Breast epithelium (tissue), 4 donors: ENCODE measurements around the gene CD72. TPM values are rescaled to one million over a fixed set of nuclear protein-coding genes. Genes with fewer than 3 reads are reported as not detected.
"Not testable (repeated sequence)": the region's sequence is repeated elsewhere in the genome, so short reads cannot be mapped to it uniquely, and the experiment has no call there.

Experiments used
- DNase-seq, 2 donors: peaks; one replicate each; pipeline ENCODE4 v3.0.0-alpha.2; 2019; ENCODE audit warnings: low spot score in 2 of 2
- H3K27ac ChIP-seq, 2 donors: fragments of 200-600 bp; sonication (generic) in 1 of 2; one replicate each; pipeline ENCODE4 v1.5.1; 2016 to 2019; ENCODE audit warnings: mild to moderate bottlenecking in 1 of 2
- H3K27me3 ChIP-seq, 2 donors: fragments of 200-600 bp; sonication (generic) in 1 of 2; one replicate each; pipeline versions ENCODE4 v1.5.1 to v1.6.0; 2017 to 2019; ENCODE audit warnings: control low read depth in 1 of 2, mild to moderate bottlenecking in 1 of 2
- H3K36me3 ChIP-seq: fragments of 200-600 bp; one replicate; pipeline ENCODE4 v1.5.1; 2019
- H3K4me1 ChIP-seq, 2 donors: fragments of 200-600 bp; sonication (generic); one replicate each; pipeline ENCODE4 v1.5.1; 2016 to 2019; ENCODE audit warnings: control low read depth in 1 of 2
- H3K4me3 ChIP-seq, 3 donors: fragments of 200-600 bp; sonication (generic); 1 replicate in 2 of 3; 2 replicates in 1 of 3; pipeline ENCODE4 v1.5.1; 2016 to 2019; ENCODE audit warnings: mild to moderate bottlenecking in 3 of 3, moderate library complexity in 2 of 3
- H3K9me3 ChIP-seq, 2 donors: fragments of 200-600 bp; sonication (generic) in 1 of 2; one replicate each; pipeline ENCODE4 v1.5.1; 2016 to 2019; ENCODE audit warnings: control low read depth in 1 of 2
- POLR2A ChIP-seq: fragments of 450-650 bp; IDR thresholded peaks from one replicate; pipeline ENCODE4 v1.6.1; 2016; ENCODE audit warnings: antibody characterized with exemption, mild to moderate bottlenecking, moderate library complexity
- POLR2AphosphoS5 ChIP-seq, 3 donors: sonication (generic); formaldehyde crosslinking; IDR thresholded peaks; one replicate each; pipeline ENCODE4 v1.6.1; 2017; ENCODE audit warnings: antibody characterized with exemption in 3 of 3
- intact Hi-C: fragments of 100-400 bp; cut with DNase I; formaldehyde crosslinking; loops from one replicate; pipeline ENCODE4 v1.15.1; 2023; ENCODE audit warnings: low total_unique reads
- total RNA-seq, 3 donors: library from RNA; depleted of rRNA; stranded (reverse); fragments of >200 nt; gene quantifications; one replicate each; pipeline ENCODE4 v1.1.0, GENCODE V29; 2016
- TF ChIP-seq, protein P1 (sequence below), 3 donors: fragments of 450-650 bp; IDR thresholded peaks; one replicate each; pipeline ENCODE4 v1.5.1; 2016 to 2017; ENCODE audit warnings: antibody characterized with exemption in 3 of 3, mild to moderate bottlenecking in 3 of 3, moderate library complexity in 3 of 3

The CD72 gene
- total RNA-seq, 3 donors from 2014 or later = 3.6 to 6.4 (median 5.1) TPM

DNA sequence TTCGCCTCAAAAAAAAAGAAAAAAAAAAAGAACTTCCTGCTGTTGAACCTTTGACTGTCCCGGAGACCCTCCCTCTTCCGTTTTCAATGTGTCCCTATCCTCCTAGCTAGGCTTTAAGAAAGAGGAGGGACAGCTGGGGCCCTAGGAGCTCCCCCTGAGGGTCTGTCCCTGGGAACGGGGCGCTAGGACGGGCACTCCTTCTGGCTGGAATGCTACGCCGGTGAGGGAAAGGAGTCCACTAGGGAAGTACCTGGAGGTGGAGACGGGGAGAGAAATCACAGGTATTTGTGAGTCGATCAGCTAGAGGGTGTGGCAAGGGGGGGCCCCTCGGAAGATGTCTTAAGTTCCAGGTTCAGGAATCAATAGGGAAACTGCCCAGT is 27.9 kb upstream of the CD72 start:
- Histone ChIP-seq H3K4me3 (peak overlapping the region; percentile 52 to 79 (median 63)), H3K4me1 (no peaks in the 10 kb centered on the region), H3K27me3 (no peaks in the 10 kb centered on the region), H3K36me3 (no peaks in the 10 kb centered on the region), H3K9me3 (no peaks in the 10 kb centered on the region), H3K27ac (peak overlapping the region; percentile 94 to 95)
- intact Hi-C loops = no loop called here
- TF ChIP-seq POLR2AphosphoS5 (IDR thresholded peaks at IDR 0.05) = no peak
- TF ChIP-seq, protein P1, sequence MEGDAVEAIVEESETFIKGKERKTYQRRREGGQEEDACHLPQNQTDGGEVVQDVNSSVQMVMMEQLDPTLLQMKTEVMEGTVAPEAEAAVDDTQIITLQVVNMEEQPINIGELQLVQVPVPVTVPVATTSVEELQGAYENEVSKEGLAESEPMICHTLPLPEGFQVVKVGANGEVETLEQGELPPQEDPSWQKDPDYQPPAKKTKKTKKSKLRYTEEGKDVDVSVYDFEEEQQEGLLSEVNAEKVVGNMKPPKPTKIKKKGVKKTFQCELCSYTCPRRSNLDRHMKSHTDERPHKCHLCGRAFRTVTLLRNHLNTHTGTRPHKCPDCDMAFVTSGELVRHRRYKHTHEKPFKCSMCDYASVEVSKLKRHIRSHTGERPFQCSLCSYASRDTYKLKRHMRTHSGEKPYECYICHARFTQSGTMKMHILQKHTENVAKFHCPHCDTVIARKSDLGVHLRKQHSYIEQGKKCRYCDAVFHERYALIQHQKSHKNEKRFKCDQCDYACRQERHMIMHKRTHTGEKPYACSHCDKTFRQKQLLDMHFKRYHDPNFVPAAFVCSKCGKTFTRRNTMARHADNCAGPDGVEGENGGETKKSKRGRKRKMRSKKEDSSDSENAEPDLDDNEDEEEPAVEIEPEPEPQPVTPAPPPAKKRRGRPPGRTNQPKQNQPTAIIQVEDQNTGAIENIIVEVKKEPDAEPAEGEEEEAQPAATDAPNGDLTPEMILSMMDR (IDR thresholded peaks at IDR 0.05) = no peak
- TF ChIP-seq POLR2A = no peak
- DNase-seq = peak; percentile 63 to 72

DNA sequence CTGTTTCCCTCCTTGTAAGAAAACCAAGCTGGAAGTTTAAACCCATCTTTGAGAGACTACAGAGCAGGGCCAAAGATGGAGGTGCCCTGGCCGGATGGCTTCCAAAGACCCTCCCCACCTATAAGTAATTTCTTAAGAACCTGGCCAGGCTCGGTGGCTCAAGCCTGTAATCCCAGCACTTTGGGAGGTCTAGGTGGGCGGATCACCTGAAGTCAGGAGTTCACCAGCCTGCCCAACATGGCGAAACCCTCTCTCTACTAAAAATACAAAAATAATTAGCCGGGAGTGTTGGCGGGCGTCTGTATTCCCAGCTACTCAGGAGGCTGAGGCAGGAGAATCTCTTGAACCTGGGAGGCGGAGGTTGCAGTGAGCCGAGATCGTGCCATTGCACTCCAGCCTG is 27.5 kb upstream of the CD72 start:
- H3K4me1 ChIP-seq, intact Hi-C loops, H3K9me3 ChIP-seq, H3K27me3 ChIP-seq, H3K36me3 ChIP-seq, DNase-seq: not testable (repeated sequence)
- Histone ChIP-seq H3K27ac (peak overlapping the region; percentile 94 to 95), H3K4me3 (peak overlapping the region; percentile 52 to 79 (median 63))

GRCh38 chr9:35643046-35643445 is 24.8 kb upstream of the CD72 start:
- no peak overlapping the region for H3K27ac ChIP-seq
- intact Hi-C loops = no loop called here
- H3K4me1 ChIP-seq = no peaks in the 10 kb centered on the region
- H3K27me3 ChIP-seq = no peaks in the 10 kb centered on the region
- no peak for DNase-seq
- no peaks in the 10 kb centered on the region for H3K9me3 ChIP-seq
- no peak overlapping the region for H3K4me3 ChIP-seq
- H3K36me3 ChIP-seq = no peaks in the 10 kb centered on the region
- TF ChIP-seq, protein P1 (IDR thresholded peaks at IDR 0.05) = no peak
- TF ChIP-seq POLR2AphosphoS5 (IDR thresholded peaks at IDR 0.05) = no peak
- no peak for TF ChIP-seq POLR2A

DNA sequence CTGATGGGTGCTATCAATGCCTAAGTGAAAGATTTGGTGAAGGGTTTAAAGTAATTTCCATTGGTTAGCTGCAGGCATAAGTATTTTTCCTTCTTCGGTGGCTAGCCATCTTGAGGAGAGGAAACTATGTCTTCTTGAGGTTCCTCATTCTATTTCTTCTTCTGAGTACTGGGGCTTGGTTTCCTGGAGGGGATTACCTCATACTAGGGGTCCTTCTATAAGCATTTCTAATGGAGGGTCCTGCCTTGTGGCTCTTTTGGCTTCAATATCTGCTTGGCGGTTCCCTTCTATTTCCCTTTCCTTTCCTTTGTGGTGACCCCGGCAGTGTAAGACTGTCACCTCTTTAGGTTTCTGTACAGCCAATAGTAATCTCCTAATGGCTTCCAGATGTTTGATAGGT is 23.3 kb upstream of the CD72 start:
- H3K4me3 ChIP-seq, H3K9me3 ChIP-seq, intact Hi-C loops, H3K27ac ChIP-seq, H3K36me3 ChIP-seq, DNase-seq, H3K27me3 ChIP-seq, H3K4me1 ChIP-seq: not testable (repeated sequence)

- H3K27ac ChIP-seq, DNase-seq, H3K36me3 ChIP-seq, H3K4me3 ChIP-seq, H3K27me3 ChIP-seq, H3K9me3 ChIP-seq, intact Hi-C loops, H3K4me1 ChIP-seq: not testable (repeated sequence)
These were observed 22.2 kb upstream of the CD72 start for GRCh38 chr9:35640431-35640830.

DNA sequence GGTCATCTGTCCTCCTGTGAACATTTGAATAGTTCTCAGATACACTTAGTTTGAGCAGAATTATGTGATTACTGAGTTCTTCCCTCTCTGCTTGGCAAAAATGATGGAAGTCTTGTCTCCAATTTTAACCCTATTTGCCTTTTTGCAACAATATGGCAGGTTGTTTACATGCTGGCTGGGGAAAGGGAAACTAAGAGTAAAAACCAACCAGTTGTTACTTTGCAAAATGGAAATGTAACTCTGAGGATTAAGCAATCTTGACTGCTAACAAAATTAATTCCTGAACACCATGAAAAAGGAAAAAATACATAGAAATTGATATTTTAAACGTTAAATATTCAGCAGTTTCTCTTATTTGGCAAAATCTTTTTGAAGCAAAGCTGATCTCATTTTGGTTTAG is 21.4 kb upstream of the CD72 start:
- H3K27me3 ChIP-seq = no peaks in the 10 kb centered on the region
- no peaks in the 10 kb centered on the region for H3K4me1 ChIP-seq
- no peaks in the 10 kb centered on the region for H3K9me3 ChIP-seq
- H3K27ac ChIP-seq = no peak overlapping the region
- no peak for TF ChIP-seq POLR2A
- TF ChIP-seq, protein P1 (IDR thresholded peaks at IDR 0.05) = no peak
- TF ChIP-seq POLR2AphosphoS5 (IDR thresholded peaks at IDR 0.05) = no peak
- H3K4me3 ChIP-seq = no peak overlapping the region
- DNase-seq = no peak
- H3K36me3 ChIP-seq = no peaks in the 10 kb centered on the region
- intact Hi-C loops = no loop called here

DNA sequence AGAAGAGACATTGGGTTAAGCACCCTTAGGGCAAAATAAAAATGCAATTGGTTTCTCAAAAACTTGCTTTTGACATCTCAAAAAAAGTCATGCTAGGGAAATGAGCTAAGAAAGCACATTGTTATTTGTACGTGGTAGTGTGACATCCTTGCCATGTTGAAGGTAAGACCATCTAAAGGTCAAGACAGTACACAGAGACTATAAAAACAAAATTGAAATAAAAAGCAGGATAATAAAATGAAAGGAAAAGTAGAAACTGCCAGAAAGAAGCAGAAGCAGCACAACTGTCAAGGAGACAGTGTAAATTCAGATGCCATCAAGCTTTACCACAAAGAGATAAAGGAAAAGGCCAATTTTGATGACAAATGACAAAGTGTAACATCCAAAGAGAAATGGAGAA is 21.0 kb upstream of the CD72 start:
- intact Hi-C loops, H3K9me3 ChIP-seq: not testable (repeated sequence)

GRCh38 chr9:35638751-35639150 is 20.5 kb upstream of the CD72 start:
- H3K9me3 ChIP-seq, H3K4me3 ChIP-seq, DNase-seq, H3K27ac ChIP-seq, intact Hi-C loops, H3K36me3 ChIP-seq, H3K27me3 ChIP-seq, H3K4me1 ChIP-seq: not testable (repeated sequence)

More for the DNA sequence above, 21.0 kb upstream of the CD72 start:
- H3K27me3 ChIP-seq, DNase-seq, H3K36me3 ChIP-seq, H3K4me3 ChIP-seq, H3K27ac ChIP-seq, H3K4me1 ChIP-seq: not testable (repeated sequence)

DNA sequence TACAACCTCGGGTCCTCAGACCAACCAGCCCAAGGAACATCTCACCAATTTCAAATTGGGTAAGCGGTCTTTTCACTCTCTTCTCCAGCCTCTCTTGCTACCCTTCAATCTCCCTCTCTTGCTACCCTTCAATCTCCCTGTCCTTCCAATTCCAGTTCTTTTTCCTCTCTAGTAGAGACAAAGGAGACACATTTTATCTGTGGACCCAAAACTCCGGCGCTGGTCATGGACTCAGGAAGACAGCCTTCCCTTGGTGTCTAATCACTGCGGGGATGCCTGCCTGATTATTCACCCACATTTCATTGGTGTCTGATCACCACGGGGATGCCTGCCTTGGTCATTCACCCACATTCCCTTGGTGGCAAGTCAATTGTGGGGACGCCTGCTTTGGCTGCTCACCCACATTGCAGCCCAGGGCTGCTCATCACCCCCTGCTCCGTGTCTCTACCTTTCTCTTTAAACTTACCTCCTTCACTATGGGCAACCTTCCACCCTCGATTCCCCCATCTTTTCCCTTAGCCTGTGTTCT is 19.3 kb upstream of the CD72 start:
- H3K4me1 ChIP-seq, H3K9me3 ChIP-seq, H3K4me3 ChIP-seq, H3K36me3 ChIP-seq, intact Hi-C loops, H3K27me3 ChIP-seq, DNase-seq, H3K27ac ChIP-seq: not testable (repeated sequence)

DNA sequence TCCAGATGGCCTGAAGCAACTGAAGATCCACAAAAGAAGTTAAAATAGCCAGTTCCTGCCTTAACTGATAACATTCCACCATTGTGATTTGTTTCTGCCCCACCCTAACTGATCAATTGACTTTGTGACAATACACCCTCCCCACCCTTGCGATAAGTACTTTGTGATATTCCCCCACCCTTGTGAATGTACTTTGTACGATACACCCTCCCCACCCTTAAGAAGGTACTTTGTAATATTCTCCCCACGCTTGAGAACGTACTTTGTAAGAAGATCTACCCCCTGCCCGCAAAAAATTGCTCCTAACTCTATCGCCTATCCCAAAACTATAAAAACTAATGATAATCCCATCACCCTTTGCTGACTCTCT is 18.6 kb upstream of the CD72 start:
- H3K4me3 ChIP-seq, H3K27ac ChIP-seq, H3K9me3 ChIP-seq, H3K27me3 ChIP-seq, DNase-seq, H3K36me3 ChIP-seq, H3K4me1 ChIP-seq, intact Hi-C loops: not testable (repeated sequence)
